ENCODE results near the gene SLC25A34.

The SLC25A34 gene

GRCh38 chr1:15714406-15715136, 21.5 kb upstream of the SLC25A34 start:
- DNase-seq (ENCODE audit: low spot score), result no peak

GRCh38 chr1:15717418-15718125, 18.5 kb upstream of the SLC25A34 start:
- DNase-seq (ENCODE audit: low spot score), result no peak

- DNase-seq (ENCODE audit: low spot score), result no peak
Measured at GRCh38 chr1:15718199-15718601, 17.9 kb upstream of the SLC25A34 start.

DNA sequence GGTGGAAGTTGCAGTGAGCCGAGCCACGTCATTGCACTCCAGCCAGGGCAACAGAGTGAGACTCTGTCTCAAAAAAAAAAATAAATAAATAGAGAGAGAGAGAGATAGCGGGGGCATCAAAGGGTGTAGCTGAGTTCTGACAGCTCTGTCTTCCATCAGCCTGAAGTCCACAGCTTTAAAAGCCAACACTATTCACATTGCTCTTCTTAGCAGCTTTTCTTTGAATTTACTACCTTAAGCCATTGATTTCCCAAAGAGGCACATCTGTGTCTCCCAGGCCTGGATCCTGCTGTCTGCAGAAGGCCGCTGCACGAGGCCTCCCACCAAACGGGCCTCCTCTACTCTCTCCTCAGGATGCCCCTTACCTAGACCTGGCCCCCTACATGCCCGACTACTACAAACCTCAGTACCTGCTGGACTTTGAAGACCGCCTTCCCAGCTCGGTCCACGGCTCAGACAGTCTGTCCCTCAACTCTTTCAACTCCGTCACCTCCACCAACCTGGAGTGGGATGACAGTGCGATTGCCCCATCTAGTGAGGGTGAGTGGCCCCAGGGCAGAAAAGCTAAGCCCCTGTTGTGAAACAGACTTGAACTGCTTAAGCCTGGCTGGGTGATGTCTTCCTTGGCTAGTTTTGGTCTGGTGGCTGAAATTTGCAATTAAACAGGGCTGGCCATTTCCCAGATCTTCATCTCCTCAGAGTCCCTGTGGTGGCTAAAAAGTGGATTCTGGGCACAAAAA, 16.5 kb upstream of the SLC25A34 start:
- DNase-seq (ENCODE audit: low spot score), result no peak

DNA sequence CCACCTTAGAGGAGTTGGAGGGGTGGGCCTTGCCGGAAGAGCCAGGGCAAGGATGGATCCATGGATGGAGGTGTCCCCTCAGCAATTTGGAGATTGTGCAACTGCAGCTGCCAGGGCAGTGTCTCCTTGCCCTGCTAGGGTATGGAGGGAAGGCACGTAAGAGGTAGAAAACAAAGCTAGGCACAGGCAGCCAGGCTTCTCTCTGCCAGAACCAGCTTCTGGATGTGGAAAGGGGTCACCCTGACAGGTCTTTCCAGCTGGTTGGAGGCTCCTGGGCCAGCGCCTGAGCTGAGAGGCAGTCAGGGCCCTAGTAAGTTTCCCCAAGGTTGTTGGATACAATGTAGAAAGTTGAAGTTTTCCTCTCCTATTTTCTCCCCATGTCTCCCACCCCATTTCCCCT, 15.2 kb upstream of the SLC25A34 start:
- no peak for DNase-seq (ENCODE audit: low spot score)

DNA sequence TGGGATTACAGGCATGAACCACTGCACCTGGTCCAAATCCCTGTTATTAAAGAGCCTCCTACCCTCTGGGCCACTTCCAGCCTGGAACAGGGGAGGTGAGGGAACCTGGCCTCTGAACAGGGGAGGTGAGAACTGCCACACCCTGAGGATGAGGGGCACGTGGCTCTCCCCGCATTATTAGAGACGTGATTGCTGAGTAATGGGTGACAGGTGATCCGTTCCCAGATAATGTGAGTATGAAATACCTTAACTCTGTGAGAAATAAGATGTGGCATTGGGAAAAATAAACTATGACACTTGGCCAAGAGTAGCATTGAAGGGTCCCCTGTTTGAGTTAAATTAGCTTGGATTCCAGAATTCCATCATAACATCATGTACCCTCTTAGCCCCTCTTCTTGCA, 13.6 kb upstream of the SLC25A34 start:
- no peak for DNase-seq (ENCODE audit: low spot score)

DNA sequence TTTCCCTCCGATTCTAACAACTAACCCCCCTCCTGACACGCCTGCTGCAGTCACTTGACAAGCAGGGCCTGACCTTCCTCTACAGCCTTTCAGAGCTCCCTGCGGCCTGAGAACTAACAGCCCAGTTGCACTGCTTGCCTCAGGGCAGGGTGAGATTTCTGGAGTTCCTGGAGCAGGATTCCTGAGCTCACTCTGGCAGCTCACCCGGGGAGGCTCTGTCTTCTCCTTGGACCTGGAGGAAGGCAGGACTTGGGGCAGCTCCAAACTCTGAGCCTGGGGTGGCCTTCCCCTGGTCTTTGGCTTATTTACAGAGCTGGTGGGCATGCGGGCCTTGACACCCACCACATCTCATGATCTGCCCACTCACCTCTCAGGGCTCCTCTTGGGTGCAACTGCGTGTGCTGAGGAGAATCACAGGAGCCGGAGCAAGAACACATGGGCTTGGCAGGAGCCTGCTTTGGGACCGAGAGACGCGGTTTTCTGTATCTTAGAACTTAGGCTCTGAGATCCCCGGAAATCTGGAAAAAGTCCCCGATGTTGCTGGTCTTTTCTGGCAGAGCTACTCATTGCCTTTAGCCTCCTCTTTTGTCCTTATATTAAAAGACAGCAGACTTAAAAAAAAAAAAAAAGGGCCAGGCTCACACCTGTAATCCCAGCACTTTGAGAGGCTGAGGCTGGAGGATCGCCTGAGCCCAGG, 13.1 kb upstream of the SLC25A34 start:
- no peak for DNase-seq (ENCODE audit: low spot score)

- no peak for DNase-seq (ENCODE audit: low spot score)
Measured at GRCh38 chr1:15723631-15724246, 12.3 kb upstream of the SLC25A34 start.

DNA sequence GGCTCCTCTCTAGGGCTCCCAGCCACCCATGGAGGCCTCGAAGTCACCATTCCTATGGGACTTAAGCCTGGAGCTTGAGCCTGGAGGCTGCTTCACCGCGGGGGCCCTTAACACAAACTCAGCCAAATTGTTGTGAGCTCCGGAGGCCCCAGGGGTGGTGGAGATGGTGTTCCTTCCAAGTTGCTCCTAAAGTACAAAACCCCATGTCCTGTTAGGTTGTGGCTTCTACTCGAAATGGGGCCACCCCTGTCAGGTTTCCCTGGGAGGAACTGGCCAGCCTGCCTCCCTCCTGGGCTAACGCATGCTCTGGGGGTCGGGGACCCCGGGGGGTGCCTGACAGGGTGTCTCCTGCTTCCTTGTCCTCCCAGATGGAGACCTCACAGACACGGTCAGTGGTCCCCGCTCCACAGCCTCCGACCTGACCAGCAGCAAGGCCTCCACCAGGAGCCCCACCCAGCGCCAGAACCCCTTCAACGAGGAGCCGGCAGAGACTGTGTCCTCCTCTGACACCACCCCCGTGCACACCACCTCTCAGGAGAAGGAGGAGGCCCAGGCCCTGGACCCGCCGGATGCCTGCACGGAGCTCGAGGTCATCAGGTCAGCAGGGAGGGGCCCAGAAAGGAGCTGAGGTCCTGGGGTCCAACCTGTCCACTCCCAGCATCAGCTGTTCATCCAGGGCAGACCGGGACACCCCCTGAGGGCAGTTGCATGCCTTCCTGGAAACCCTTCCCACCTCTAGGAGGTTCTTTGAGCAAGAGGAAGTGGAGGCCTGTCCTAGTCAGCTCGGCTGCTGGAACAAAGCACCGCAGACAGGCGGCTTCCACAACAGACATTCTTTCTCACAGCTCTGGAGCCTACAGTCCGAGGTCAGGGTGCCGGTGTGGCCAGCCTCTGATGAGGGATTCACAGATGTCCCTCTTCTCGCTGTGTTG, 10.8 kb upstream of the SLC25A34 start:
- no peak for DNase-seq (ENCODE audit: low spot score)

DNA sequence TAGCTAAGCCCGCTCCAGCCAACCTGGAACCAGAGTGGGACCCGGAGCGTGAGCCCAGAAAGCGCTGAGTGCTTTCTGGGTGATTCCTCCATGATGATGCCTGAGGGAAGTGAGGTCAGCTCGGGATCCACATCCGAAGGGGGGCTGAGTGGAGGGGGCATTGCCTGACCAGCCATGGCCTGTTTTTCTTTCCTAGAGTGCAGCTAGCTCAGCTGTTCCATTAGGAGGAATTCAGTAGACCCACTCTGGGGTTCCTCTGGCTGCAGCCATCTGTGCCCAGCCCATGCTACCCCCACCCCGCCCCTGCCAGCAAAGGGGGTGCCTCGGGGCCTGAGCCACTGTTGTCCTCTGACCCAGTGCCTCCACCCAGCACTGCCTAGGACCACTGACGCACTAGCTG, 9.6 kb upstream of the SLC25A34 start:
- DNase-seq (ENCODE audit: low spot score), result no peak

DNA sequence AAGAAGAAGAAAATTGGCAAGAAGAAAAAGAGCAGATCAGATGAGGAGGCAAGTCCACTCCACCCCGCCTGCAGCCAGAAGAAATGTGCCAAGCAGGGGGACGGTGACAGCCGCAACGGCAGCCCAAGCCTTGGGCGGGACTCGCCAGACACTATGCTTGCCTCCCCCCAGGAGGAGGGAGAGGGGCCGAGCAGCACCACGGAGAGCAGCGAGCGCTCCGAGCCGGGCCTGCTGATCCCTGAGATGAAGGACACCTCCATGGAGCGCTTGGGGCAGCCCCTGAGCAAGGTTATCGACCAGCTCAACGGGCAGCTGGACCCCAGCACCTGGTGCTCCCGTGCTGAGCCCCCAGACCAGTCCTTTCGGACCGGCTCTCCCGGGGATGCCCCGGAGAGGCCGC, 9.0 kb upstream of the SLC25A34 start:
- DNase-seq (ENCODE audit: low spot score), result no peak

DNA sequence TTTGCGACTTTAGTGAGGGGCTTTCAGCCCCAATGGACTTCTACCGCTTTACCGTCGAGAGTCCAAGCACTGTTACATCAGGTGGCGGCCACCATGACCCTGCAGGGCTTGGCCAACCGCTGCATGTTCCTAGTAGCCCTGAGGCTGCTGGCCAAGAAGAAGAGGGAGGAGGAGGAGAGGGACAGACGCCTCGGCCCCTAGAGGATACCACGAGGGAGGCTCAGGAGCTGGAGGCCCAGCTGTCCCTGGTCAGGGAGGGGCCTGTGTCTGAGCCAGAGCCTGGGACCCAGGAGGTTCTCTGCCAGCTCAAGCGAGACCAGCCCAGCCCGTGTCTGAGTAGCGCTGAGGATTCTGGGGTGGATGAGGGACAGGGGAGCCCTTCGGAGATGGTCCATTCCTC, 8.6 kb upstream of the SLC25A34 start:
- no peak for DNase-seq (ENCODE audit: low spot score)

- DNase-seq (ENCODE audit: low spot score), result no peak
Measured at GRCh38 chr1:15727866-15728534, 8.1 kb upstream of the SLC25A34 start.

- DNase-seq (ENCODE audit: low spot score), result no peak
Measured at GRCh38 chr1:15728937-15729657, 7.0 kb upstream of the SLC25A34 start.

DNA sequence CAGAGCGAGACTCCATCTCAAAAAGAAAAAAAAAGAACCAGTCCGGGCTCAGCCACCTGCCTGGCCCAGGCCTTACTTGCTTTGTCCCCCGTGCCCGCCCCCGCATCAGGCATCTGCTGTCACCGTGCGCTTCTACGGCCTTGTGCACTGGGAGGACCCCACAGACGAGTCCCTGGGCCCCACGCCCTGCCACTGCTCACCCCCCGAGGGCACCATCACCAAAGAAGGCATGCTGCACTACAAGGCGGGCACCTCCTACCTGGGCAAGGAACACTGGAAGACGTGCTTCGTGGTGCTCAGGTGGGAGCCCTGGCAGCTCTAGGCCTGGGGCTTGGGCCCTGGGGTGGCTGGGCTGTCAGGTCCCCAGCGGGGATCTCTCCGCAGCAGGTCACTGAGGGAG, 5.6 kb upstream of the SLC25A34 start:
- DNase-seq (ENCODE audit: low spot score), result no peak

- no peak for DNase-seq (ENCODE audit: low spot score)
Measured at GRCh38 chr1:15730936-15731335, 5.1 kb upstream of the SLC25A34 start.

DNA sequence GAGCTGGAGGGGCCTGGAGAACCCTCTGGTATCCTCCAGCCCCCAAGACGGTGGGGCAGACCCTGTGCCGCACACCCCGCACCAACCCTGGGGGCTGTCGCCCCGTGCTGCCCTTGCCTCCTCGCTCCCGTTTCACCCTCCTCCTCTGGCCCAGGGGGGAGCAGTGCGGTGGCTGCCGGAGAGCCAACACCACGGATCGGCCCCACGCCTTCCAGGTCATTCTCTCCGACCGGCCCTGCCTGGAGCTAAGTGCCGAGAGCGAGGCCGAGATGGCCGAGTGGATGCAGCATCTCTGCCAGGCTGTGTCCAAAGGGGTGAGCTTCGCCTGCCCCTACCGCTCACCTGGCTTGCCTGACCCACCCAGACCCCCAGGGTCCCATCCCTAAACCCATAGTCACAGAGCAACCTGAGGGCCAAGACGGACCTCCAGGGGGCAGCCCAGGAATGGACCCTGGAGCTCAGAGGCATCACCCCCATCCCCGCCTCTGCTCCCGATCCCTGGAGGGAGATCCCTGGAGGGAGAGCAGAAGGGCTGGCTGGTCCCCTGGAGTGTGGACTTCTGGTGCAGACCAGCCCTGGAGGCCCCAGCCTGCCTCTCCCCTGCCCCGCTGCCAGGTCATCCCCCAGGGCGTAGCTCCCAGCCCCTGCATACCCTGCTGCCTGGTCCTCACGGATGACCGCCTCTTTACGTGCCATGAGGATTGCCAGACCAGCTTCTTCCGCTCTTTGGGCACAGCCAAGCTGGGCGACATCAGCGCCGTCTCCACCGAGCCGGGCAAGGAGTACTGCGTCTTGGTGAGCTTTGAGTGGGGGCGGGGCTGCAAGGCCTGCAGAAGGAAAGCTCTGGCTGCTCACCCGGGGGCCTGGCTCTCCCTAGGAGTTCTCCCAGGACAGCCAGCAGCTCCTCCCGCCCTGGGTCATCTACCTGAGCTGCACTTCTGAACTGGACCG, 4.0 kb upstream of the SLC25A34 start:
- no peak for DNase-seq (ENCODE audit: low spot score)

DNA sequence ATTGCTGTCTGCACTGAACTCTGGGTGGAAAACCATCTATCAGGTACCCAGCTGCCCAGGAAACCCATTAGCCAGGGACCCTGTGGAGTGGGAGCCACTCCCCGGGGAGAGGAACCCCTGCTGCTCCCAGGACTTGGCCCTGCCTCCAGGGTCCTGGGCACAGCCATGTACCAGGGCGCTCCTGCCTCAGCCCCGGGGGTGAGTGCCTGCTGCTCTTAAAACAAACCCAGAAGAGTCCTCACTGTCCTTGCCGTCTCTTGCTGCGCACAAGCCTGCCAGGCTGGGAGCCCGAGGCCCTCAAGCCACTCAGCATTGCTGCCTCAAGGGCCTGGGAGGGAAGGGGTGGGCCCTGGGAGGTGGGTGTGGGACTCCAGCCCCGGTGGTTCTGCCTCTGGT, 3.4 kb upstream of the SLC25A34 start:
- DNase-seq (ENCODE audit: low spot score), result no peak

Data from germinal center (tissue), 1 donor.